Stimulated activated CD8-positive, alpha-beta memory T cell treated with anti-CD3 and anti-CD28 coated beads, Interleukin-4, amount 100 ng/mL, for 24 hours (primary cell): ENCODE data around the gene CSPG5.

ENCODE experiments used
- DNase-seq: peaks from one replicate; pipeline ENCODE4 v3.0.0-alpha.2; 2020; ENCODE audit warnings: low read depth

Gene CSPG5

DNA sequence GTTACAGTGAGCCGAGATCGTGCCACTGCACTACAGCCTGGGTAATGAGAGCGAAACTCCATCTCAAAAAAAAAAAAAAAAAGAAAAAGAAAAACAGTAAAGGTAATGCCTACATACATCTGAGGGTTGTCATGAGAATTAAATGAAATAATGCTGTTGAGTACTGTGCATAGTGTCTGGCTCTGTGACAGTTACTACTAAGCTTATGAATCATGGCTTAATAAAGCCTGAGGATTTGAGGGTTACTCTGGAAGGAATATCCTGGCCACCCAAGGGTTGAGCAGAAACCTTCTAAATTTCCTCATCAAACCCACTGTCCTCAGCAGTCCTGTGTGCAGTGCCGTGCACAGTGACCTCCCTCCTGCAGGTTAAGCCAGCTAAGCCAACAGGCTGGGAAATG, 38.4 kb downstream of the CSPG5 start:
- no peak for DNase-seq

DNA sequence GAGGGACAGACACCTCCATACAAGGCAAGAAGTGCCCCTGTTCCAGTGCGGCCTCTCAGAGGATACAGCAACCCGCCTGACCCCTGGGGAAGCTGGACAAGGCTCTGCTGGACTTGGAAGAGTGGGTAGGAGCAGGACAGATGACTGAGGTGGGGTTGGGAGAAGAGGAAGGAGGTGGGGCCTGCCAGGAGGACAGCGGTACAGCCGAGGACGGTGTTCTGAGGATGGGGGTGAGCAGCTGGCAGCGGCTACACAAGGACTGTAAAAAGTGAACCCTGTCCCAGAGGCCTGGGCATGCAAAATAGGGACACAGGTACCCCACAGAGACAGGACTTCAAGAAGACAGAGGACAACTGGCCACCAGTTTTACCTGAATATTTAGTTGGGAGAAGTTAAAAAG, 41.7 kb downstream of the CSPG5 start:
- DNase-seq = no peak

DNA sequence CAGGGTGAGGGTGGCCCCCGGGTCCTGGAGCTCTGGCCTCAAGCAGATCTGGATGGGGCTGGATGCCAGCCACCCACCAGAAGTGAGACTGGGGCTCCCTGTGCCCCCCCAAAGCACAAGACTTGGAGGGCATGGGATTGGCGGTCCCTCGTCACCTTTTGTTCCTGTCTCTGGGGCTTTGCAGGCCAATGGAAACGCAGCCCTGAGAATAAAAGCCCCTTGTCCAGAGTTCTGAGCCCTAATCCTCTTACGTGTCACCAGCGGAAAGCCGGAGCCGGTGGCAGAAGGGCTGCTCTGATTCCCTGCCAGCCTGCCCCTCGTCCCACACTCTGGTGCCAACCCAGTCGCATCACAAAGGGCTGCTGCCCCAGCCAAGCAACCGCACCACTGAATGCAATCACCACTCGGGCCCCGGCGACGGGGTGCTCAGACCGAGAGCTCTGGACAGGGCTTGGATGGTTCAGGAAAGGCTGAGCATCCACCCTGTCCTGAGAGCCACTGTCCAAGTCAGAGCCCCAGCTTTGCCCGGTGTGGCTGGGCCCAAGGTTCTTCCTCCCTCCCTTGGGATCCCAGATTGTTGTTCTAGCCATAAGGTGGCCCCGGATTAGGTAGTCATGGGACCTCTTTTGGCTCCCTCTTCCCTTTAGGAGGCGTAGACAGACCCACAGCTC, 42.3 kb downstream of the CSPG5 start:
- no peak for DNase-seq

DNA sequence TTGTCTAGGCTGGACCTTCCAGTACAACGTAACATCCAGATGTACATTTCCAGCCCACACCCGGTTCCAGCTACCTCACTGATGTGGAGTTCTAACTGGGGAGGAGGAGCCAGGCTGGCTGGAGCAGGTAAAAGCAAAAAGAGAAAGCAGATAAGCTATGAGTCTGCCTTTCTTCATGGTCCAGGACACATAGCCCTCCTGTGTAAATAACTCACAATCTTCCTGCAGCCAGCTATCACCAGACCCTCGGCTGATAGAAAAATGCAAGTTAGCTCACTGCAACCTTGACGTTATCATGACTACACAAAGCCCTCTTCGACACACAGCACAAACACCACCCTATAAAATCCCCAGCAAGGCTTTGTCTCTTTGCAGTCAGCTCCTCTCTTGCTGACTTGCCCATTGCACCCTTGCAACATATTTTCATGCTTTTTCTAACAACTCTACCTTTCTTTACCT, 44.6 kb downstream of the CSPG5 start:
- DNase-seq = no peak

DNA sequence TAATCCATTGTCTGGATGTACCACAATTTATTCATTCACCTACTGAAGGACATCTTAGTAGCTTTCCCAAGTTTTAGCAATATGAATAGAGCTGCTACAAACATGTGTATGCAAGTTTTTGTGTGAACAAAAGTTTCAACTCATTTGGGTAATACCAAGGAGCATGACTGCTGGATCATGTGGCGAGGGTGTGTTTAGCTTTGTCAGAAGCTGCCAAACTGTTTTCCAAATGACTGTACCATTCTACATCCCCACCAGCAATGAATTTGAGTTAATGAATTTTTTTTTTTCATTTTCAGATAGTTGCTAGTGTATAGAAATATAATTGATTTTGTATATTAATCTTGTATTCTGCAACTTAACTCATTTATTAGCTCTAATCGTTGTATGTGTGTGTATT, 45.2 kb downstream of the CSPG5 start:
- no peak for DNase-seq

DNA sequence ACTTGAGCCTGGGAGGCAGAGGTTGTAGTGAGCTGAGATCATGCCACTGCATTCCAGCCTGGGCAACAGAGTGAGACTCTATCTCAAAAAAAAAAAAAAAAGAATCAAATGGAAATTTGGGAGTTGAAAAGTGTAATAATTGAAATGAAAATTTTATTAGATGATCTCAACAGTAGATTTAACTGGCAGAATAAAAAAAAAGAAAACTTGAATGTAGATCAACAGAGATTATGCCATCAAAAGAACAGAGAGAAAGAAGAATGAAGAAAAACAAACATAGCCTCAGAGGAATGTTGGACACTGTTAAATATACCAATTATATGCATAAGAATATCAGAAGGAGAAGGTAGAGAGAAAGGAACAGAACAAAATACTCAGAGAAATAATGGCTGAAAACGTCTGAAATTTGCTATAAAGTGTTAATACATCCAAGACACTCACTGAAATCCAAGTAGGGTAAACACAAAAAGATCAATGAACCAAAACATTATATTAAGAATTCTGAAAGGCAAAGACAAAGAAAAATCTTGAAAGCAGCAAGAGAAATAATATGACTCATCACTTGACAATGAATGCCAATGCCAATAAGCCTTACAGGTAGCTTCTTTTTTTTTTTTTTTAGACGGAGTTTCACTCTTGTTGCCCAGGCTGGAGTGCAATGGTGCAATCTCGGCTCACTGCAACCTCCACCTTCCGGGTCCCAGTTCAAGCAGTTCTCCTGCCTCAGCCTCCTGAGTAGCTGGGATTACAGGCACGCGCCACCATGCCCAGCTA, 50.5 kb downstream of the CSPG5 start:
- DNase-seq = no peak

DNA sequence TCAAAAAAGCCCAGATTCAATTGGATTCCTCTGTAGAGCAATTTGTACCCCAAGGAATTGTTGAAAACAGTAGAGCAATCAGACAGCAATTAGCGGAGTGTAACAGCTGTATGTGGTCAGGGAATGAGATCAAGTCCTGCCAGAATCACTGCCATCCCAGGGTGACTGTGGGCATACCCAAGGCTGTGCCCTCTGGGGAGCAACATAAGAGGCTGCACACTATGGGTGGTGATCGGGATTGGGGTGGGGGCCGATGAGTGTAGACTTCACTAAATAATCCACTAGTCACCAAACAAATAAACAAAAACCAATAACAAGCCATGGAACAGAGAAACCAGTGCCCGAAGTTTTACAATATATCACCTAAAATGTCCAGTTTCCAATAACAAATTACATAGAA, 53.0 kb downstream of the CSPG5 start:
- no peak for DNase-seq

DNA sequence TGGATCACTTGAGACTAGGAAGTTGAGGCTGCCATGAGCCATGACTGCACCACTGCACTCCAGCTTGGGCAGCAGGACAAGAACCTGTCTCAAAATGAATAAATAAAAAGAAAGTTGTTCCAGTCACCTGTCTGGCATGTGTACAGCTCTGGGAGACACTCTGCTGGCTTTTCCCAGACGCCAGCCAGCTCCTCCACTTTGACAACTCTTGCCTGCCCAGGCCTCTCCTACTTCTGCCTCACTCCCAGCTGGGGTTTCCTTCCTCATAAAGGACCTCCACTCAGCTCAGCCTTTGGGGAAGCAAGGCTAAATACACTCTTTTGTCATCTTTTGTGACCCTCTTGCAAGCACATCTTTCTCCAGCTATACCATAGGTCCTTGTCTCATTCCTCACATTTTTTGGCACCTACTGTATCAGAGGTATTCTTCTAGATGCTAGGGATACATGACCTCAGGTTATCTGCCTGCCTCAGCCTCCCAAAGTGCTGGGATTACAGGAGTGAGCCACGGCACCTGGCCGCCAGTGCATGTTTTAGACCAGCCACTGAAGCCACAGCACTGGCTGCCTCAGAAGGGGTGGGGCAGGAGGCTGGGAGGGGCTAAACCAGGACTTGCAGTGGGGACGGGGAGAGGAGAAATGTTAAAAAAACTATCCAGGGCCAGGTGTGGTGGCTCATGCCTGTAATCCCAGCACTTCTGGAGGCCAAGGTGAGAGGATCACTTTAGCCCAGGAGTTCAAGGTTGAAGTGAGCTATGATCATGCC, 55.2 kb downstream of the CSPG5 start:
- DNase-seq = no peak

DNA sequence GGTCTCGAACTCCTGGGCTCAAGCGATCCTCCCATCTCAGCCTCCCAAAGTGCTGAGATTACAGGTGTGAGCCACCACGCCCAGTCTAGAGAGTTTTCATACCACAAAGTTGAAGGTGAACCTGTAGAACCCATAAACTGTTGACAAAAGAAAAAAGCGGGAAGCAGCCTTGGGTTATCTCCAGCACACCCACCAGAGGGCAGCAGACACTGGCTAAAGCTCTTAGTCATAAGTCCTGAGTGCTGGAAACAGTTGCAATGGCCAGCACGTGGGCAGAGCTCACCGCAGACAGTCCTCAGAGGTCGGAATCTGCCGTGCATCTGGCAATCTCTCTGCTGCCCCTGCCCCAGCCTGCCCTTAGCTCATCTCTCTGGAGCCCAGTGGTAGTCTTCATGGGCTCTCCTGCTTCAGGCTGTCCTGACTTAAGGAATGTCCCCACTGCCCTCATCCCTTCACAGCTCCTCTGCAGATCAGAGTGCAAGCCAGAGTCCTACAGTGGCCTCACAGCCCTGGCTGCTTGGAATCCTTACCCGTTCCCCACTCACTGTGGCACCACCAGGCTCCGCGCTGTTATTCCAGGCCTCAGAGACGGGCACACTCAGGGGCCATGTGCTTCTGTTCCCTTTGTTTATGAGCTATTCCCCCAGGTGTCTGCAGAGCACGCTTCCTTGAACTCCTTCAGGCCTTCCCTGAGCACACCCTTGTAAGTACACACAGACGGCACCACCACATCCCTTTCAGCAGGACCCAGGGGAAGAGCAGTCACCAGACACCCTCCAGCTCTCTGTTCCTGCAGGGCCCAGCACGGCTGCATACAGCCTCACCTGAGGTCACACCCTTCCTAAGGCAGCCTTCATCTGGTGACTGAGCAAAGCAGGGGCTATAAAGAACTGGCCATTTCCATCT, 56.3 kb downstream of the CSPG5 start:
- peak; percentile 56 for DNase-seq

DNA sequence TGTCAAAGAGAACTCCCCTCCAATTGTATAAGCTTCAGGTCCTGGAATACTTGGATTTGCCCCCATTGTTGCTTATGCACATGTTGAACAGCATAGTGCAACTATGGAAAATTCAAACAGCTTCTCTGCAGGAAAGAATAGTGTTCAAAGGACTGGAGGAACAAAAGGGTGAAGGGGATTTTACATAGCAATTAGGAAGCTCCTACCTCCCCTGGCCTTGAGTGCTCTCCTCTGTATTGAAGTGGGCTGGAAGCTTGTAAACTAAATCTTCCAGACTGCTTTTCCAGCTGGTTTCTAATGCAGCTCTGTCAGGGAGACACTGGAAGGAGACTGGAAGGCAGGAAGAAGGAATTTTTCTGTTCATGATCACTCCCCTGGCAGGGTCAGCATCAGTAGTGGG, 57.9 kb downstream of the CSPG5 start:
- no peak for DNase-seq

DNA sequence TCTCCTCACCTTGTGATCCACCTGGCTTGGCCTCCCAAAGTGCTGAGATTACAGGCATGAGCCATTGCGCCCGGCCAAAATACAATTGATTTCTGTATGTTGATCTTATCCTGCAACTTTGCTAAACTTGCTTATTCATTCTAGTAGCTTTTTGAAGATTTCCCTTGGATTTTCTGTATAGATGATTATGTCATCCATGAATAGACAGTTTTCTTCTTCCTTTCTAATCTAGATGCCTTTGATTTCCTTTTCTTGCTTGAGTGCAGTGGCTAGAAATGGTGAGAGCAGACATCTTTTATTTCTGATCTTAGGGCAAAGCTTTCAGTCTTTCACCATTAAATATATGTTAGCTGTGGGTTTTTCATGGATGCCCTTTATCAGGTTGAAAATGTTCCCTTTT, 60.7 kb downstream of the CSPG5 start:
- no peak for DNase-seq

DNA sequence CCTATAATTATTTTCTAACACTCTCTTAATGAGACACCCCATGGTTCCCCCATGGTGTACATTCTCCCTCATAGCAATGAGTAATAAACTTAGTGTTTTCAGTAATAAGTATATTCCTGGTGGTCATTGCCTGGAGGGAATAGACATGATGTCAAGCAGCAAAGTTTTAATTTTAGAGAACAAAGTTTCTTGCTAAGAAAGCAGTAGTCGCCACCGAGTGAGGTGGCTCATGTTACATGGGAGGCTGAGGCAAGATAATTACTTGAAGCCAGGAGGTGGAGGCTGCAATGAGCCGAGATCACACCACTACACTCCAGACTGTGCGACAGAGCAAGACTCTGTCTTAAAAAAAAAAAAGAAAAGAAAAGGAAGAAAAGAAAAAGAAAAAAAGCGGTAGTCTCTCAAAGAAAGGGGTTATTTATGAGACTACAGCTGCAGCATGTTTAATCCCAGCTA, 62.8 kb downstream of the CSPG5 start:
- no peak for DNase-seq

DNA sequence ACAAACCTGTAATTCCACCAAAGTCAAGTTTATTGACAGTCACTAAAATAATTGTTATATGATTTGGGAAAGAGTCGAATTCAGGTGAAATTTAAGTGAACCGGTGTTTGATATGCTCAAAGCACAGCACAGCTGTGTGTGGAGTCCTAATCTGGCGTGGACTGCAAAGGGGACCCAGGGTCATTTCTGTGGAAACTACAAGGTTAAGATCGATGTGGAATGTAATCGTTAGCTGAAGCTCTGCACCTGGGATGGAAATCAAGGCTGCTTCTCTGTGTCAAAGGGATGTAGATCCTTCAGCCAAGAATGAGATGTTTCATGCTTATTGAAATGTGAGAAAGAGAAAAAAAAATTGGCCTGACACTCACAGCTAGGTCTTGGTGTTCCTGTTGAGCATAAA, 63.6 kb downstream of the CSPG5 start:
- DNase-seq = no peak

DNA sequence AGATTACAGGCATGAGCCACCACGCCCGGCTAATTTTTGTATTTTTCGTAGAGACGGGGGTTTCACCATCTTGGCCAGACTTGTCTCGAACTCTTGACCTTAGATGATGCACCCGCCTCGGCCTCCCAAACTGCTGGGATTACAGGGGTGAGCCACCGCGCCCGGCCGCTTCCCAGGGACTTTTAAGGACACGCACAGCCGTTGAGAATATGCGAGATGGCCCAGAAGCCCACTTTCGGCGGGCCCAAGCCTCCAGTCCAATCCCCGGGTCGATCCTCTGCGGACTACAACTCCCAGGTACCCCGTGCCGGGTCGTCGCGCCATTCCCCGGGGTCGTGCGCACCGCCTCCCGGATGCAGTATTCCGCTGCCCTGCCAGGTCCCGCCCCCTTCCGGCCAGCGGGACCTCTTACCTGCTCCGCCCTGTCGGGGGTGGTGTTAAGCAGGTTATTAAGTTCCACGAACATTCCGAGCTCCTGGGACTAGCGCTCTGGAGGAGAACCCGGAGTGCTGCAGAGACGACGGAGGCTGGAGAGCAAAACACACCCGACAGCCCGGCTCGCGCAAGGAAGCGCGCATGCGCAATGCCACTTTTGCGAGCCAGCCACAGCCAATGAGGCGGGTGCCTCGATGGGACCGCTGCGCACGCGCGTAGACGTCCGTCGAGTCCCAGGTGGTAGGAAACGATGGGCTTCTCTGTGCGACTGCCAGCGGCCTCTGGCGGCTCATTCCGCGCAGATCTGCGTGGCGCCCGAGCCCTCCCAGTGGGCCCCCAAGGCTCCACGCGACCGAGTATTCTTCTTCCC, 65.3 kb downstream of the CSPG5 start, which contains the start of gene ELP6:
Gene ELP6, minus strand, starts transcription at position 588 of the 805 bp plus-strand sequence. Its CDS starts 122 bp downstream, at position 466.
- DNase-seq = peak; percentile 93

DNA sequence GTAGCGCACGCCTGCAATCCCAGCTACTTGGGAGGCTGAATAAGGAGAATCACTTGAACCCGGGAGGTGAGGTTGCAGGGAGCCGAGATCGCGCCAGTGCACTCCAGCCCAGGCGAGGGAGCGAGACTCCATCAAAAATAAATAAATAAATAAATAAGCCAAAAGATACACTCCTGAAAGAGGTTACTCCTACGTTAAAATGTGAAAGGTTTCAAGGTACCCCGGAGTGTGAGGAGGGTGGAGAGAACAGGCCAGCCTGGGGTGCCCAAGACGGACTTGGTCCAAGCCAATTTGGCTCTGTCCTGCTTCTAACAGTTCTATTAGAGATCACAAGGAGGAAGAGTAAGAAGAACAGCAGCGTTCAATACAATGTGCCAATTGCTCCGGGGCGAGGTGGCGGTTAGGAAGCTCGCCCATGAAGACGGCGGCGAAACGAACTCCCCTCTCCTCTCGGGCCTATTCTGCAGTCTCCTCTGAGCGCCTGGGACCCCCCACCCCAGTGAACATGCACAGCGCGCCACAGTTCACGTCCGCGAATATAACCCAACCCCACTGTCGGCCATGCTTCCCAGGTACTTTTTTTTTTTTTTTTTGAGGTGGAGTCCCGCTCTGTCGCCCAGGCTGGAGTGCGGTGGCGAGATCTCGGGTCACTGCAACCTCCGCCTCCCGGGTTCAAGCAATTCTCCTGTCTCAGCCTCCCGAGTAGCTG, 66.1 kb downstream of the CSPG5 start:
- no peak for DNase-seq
